Tibial nerve (tissue), 4 donors: ENCODE measurements around the gene NPFFR2.

Source experiments
- EP300 ChIP-seq, 2 donors: sonication (generic); formaldehyde crosslinking; IDR thresholded peaks; one replicate each; pipeline ENCODE4 v1.6.1; 2017; ENCODE audit warnings: antibody characterized with exemption in 2 of 2, mild to moderate bottlenecking in 1 of 2
- TF ChIP-seq, protein P1 (sequence below), 5 experiments: fragments of 200-600 bp in 3 of 5; fragments of 450-650 bp in 2 of 5; sonication (generic) in 3 of 5; IDR thresholded peaks; one replicate each; pipeline ENCODE4 v1.5.1; 2016 to 2019; ENCODE audit warnings: antibody characterized with exemption in 5 of 5, mild to moderate bottlenecking in 3 of 5, moderate library complexity in 2 of 5

DNA sequence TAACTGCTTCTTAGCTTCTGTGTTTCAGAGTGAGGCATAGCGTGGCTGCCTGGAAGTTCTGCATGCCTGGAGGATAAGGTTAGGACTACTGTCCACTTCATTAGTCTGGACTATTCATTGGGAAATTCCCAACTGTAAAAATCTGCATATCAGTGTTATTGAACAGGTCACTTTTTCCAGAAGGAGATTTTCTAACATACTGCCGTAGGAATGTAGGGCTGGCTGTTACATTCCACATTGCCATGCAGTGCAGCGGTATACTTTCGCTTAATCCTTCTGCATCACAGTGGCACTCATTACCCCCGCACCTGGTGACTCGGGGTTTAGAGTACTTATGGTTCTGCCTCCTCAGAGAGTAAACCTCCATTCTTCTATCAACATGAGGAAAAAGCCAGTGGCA, 104.6 kb downstream of the NPFFR2 start:
- TF ChIP-seq, protein P1, sequence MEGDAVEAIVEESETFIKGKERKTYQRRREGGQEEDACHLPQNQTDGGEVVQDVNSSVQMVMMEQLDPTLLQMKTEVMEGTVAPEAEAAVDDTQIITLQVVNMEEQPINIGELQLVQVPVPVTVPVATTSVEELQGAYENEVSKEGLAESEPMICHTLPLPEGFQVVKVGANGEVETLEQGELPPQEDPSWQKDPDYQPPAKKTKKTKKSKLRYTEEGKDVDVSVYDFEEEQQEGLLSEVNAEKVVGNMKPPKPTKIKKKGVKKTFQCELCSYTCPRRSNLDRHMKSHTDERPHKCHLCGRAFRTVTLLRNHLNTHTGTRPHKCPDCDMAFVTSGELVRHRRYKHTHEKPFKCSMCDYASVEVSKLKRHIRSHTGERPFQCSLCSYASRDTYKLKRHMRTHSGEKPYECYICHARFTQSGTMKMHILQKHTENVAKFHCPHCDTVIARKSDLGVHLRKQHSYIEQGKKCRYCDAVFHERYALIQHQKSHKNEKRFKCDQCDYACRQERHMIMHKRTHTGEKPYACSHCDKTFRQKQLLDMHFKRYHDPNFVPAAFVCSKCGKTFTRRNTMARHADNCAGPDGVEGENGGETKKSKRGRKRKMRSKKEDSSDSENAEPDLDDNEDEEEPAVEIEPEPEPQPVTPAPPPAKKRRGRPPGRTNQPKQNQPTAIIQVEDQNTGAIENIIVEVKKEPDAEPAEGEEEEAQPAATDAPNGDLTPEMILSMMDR (IDR thresholded peaks at IDR 0.05): no peak
- TF ChIP-seq EP300 (IDR thresholded peaks at IDR 0.05): no peak
